WTC11 (cell line): ENCODE data around the gene COL6A3.

ENCODE experiments used
- ATF6 ChIP-seq: sonication (generic); formaldehyde crosslinking; IDR thresholded peaks from 2 replicates; pipeline ENCODE4 v1.8.1; 2023; ENCODE audit warnings: mild to moderate bottlenecking, missing genetic modification reagents
- CREM ChIP-seq: sonication (generic); formaldehyde crosslinking; IDR thresholded peaks from 2 replicates; pipeline ENCODE4 v1.8.1; 2022; ENCODE audit warnings: mild to moderate bottlenecking, missing genetic modification reagents, moderate library complexity
- CTCF ChIP-seq: fragments of 200-600 bp; IDR thresholded peaks from 2 replicates; pipeline ENCODE4 v1.8.0; 2022; ENCODE audit warnings: antibody characterized with exemption
- NFYB ChIP-seq: sonication (generic); formaldehyde crosslinking; conservative IDR thresholded peaks from 2 replicates; pipeline ENCODE4 v1.8.0; 2022; ENCODE audit warnings: low read depth, missing genetic modification reagents
- USF2 ChIP-seq: sonication (generic); formaldehyde crosslinking; IDR thresholded peaks from 2 replicates; pipeline ENCODE4 v1.8.1; 2023; ENCODE audit warnings: mild to moderate bottlenecking, missing genetic modification reagents, moderate library complexity
- ZNF263 ChIP-seq: sonication (generic); formaldehyde crosslinking; IDR thresholded peaks from 2 replicates; pipeline ENCODE4 v1.8.1; 2022; ENCODE audit warnings: low read depth, mild to moderate bottlenecking, moderate library complexity, missing genetic modification reagents

- TF ChIP-seq CREM = no peak
- no peak for TF ChIP-seq NFYB
- TF ChIP-seq ATF6 (CRISPR knock-in tag) = no peak
- peak; percentile 56 for TF ChIP-seq USF2 (CRISPR knock-in tag)
- TF ChIP-seq CTCF = no peak
- TF ChIP-seq ZNF263 (CRISPR knock-in tag) = no peak
These were observed 53.8 kb downstream of the COL6A3 start for GRCh38 chr2:237359894-237360780.
